ENCODE data around the gene SMO. TPM values are rescaled to one million over a fixed set of nuclear protein-coding genes. Genes with fewer than 3 reads are reported as not detected.

The SMO gene
- total RNA-seq (0.39 and 0.87 TPM in 2 replicates), polyA plus RNA-seq (1.2 and 1.4 TPM in 2 replicates), polyA minus RNA-seq (0.34 and 1.3 TPM in 2 replicates)
- total RNA-seq (2013): 0.96 TPM

GRCh38 chr7:129188372-129188891 is at the start of gene SMO:
Gene SMO, plus strand, starts transcription at chr7:129188633. Its CDS starts 519 bp downstream, at chr7:129189152.
- Histone ChIP-seq H3K36me3 (replicated peaks in 1 of 2; ENCODE audit: control extremely low read depth in 1 of 2, control insufficient read depth in 1 of 2, extremely low read depth in 1 of 2, insufficient read depth in 2 of 2, low read length in 1 of 2) (no peaks in the 10 kb centered on the region), H4K20me1 (ENCODE audit: control insufficient read depth, insufficient read depth, low read length, poor library complexity, severe bottlenecking) (no peaks in the 10 kb centered on the region), H3K27ac (ENCODE audit: low read length in 2 of 2) (no peak within 1 kb of the TSS), H3K4me3 (ENCODE audit: control extremely low read depth in 1 of 5, extremely low read depth in 1 of 5, insufficient read depth in 1 of 5, low read depth in 2 of 5, low read length in 4 of 5) (peak within 1 kb of the TSS in 4 of 5 experiments; percentile 41 to 76 (median 57)), H2AFZ (ENCODE audit: insufficient read depth, low read depth, low read length, poor library complexity, severe bottlenecking) (peak within 1 kb of the TSS; percentile 86), H3K4me1 (ENCODE audit: control insufficient read depth in 2 of 2, insufficient read depth in 2 of 2, low read length in 2 of 2) (peaks cover 15 to 17% of the 10 kb centered on the region in 2 donors), H3K27me3 (replicated peaks in 1 of 4; ENCODE audit: control extremely low read depth in 1 of 4, control insufficient read depth in 3 of 4, insufficient read depth in 4 of 4, low read length in 3 of 4) (peaks cover 0 to 36% (median 18%) of the 10 kb centered on the region in 4 experiments), H3K4me2 (replicated peaks; ENCODE audit: low read depth, low read length, poor library complexity, severe bottlenecking) (peak within 1 kb of the TSS; percentile 97), H3K9me3 (ENCODE audit: control extremely low read depth in 1 of 3, control insufficient read depth in 2 of 3, insufficient read depth in 1 of 3, low read length in 2 of 3) (no peaks in the 10 kb centered on the region), H3K9ac (ENCODE audit: low read length) (peak within 1 kb of the TSS; percentile 70), H3K79me2 (ENCODE audit: control insufficient read depth, insufficient read depth, low read length) (no peaks in the 10 kb centered on the region)
- peaks cover 22% of the 10 kb centered on the region for H3K4me1 Mint-ChIP-seq
- ChIA-PET POLR2A (no interaction called here), CTCF (interaction anchor here (1.2 to 1.6 kb wide), 2 partner anchors 25 to 97 kb away, joined by 4 to 6 read pairs; no protein-coding TSS in a partner anchor)
- under 1% methylated on average over 39 of the region's 48 CpGs for WGBS (ENCODE audit: insufficient coverage)
- no peaks in the 10 kb centered on the region for H3K9me3 Mint-ChIP-seq (ENCODE audit: insufficient read depth)
- peaks cover 33% of the 10 kb centered on the region for H3K27me3 Mint-ChIP-seq
- DNase-seq: peak; percentile 46
- peak within 1 kb of the TSS; percentile 85 for H3K4me3 Mint-ChIP-seq
- intact Hi-C loops (cut with micrococcal nuclease): no loop called here
- peak; percentile 66 for ATAC-seq (ENCODE audit: low read depth)
- TF ChIP-seq EZH2 (IDR thresholded peaks at IDR 0.05; ENCODE audit: borderline replicate concordance, insufficient read depth, low read depth, low read length, poor library complexity, severe bottlenecking) (no peak), CTCF (IDR thresholded peaks at IDR 0.05) (no peak)
- H3K27ac Mint-ChIP-seq: peak within 1 kb of the TSS; percentile 5

DNA sequence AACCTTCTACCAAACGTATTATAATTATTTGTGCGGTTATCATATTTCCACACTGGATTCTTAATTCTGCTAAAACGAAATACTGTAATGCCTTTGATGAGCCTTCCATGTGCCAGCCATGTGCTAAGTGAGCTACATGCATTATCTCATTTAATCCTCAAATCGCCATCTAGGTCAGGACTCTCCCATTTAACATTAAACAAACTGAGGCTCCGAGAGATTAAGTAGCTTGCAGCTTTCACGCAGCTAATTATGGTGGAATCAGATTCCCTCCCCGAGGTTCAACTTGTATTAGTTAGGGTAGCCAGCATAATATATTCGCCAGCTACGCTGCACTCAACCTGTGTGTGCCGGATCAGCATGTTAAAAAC is 44.7 kb upstream of the SMO start:
- Histone ChIP-seq H3K4me2 (replicated peaks; ENCODE audit: low read depth, low read length, poor library complexity, severe bottlenecking) (peak overlapping the region; percentile 79), H3K27me3 (replicated peaks in 1 of 4; ENCODE audit: control extremely low read depth in 1 of 4, control insufficient read depth in 3 of 4, insufficient read depth in 4 of 4, low read length in 3 of 4) (no peaks in the 10 kb centered on the region), H4K20me1 (ENCODE audit: control insufficient read depth, insufficient read depth, low read length, poor library complexity, severe bottlenecking) (peaks cover 18% of the 10 kb centered on the region), H3K4me1 (ENCODE audit: control insufficient read depth in 2 of 2, insufficient read depth in 2 of 2, low read length in 2 of 2) (peaks cover 40 to 54% of the 10 kb centered on the region in 2 donors), H3K79me2 (ENCODE audit: control insufficient read depth, insufficient read depth, low read length) (peaks cover 51% of the 10 kb centered on the region), H3K9ac (ENCODE audit: low read length) (peak overlapping the region; percentile 95), H3K27ac (ENCODE audit: low read length in 2 of 2) (no peak overlapping the region), H2AFZ (ENCODE audit: insufficient read depth, low read depth, low read length, poor library complexity, severe bottlenecking) (peak overlapping the region; percentile 88), H3K9me3 (ENCODE audit: control extremely low read depth in 1 of 3, control insufficient read depth in 2 of 3, insufficient read depth in 1 of 3, low read length in 2 of 3) (no peaks in the 10 kb centered on the region), H3K4me3 (ENCODE audit: control extremely low read depth in 1 of 5, extremely low read depth in 1 of 5, insufficient read depth in 1 of 5, low read depth in 2 of 5, low read length in 4 of 5) (peak overlapping the region; percentile 77 to 100 (median 92)), H3K36me3 (replicated peaks in 1 of 2; ENCODE audit: control extremely low read depth in 1 of 2, control insufficient read depth in 1 of 2, extremely low read depth in 1 of 2, insufficient read depth in 2 of 2, low read length in 1 of 2) (peaks cover 0 to 11% of the 10 kb centered on the region in 2 experiments)
- intact Hi-C loops (cut with micrococcal nuclease): loop anchor here (1.0 to 2.0 kb wide), 2 partner anchors 21 to 89 kb away; partner anchors contain the start of gene TNPO3
- TF ChIP-seq EZH2 (IDR thresholded peaks at IDR 0.05; ENCODE audit: borderline replicate concordance, insufficient read depth, low read depth, low read length, poor library complexity, severe bottlenecking): no peak
- WGBS (ENCODE audit: insufficient coverage): 68% methylated on average over 4 of the region's 10 CpGs
- Mint-ChIP-seq H3K9me3 (ENCODE audit: insufficient read depth) (no peaks in the 10 kb centered on the region), H3K4me1 (peaks cover 56% of the 10 kb centered on the region), H3K27ac (peak overlapping the region; percentile 91), H3K27me3 (no peaks in the 10 kb centered on the region), H3K4me3 (peak overlapping the region; percentile 99)
- ChIA-PET CTCF (interaction anchor here (1.0 to 8.9 kb wide), 5 partner anchors 8 to 54 kb away, joined by 4 to 168 read pairs (median 33); no protein-coding TSS in a partner anchor), POLR2A (interaction anchor here (1.4 kb wide), 1 partner anchor 10 kb away, joined by 3 read pairs; no protein-coding TSS in a partner anchor)
- ATAC-seq (ENCODE audit: low read depth) (no peak), DNase-seq (peak; percentile 23)
